Transverse colon (tissue), 4 donors: ENCODE data around the gene TNRC6C. TPM values are rescaled to one million over a fixed set of nuclear protein-coding genes. Genes with fewer than 3 reads are reported as not detected.

Experiments used
- DNase-seq: peaks from one replicate; pipeline ENCODE4 v3.0.0-alpha.2; 2019
- H3K27ac ChIP-seq, 4 donors: fragments of 200-600 bp; sonication (generic); 2 replicates each; pipeline ENCODE4 v1.5.1; 2016 to 2018; ENCODE audit warnings: inconsistent platforms in 4 of 4
- H3K27me3 ChIP-seq: fragments of 200-600 bp; sonication (generic); 2 replicates; pipeline ENCODE4 v1.5.1; 2017; ENCODE audit warnings: inconsistent platforms
- H3K36me3 ChIP-seq, 4 donors: fragments of 200-600 bp; sonication (generic); 2 replicates each; pipeline ENCODE4 v1.5.1; 2017 to 2019; ENCODE audit warnings: inconsistent platforms in 4 of 4
- H3K4me1 ChIP-seq, 4 donors: fragments of 200-600 bp; sonication (generic); 2 replicates each; pipeline ENCODE4 v1.5.1; 2017 to 2020; ENCODE audit warnings: inconsistent platforms in 4 of 4
- H3K4me3 ChIP-seq, 4 donors: fragments of 200-600 bp; sonication (generic); 1 replicate in 1 of 4; 2 replicates in 3 of 4; pipeline versions ENCODE4 v1.5.1 to v1.6.1; 2017 to 2019; ENCODE audit warnings: inconsistent platforms in 4 of 4
- H3K9me3 ChIP-seq, 2 donors: fragments of 200-600 bp; sonication (generic); 2 replicates each; pipeline ENCODE4 v1.5.1; 2017 to 2019; ENCODE audit warnings: inconsistent platforms in 2 of 2
- CTCF ChIP-seq, 5 experiments: fragments of 200-600 bp in 3 of 5; fragments of 450-650 bp in 2 of 5; sonication (generic) in 3 of 5; IDR thresholded peaks; 1 replicate in 2 of 5; 2 replicates in 3 of 5; pipeline ENCODE4 v1.5.1; 2016 to 2017; ENCODE audit warnings: antibody characterized with exemption in 5 of 5, inconsistent platforms in 3 of 5, mild to moderate bottlenecking in 2 of 5, moderate library complexity in 1 of 5
- EP300 ChIP-seq: sonication (generic); formaldehyde crosslinking; IDR thresholded peaks from one replicate; pipeline ENCODE4 v1.6.1; 2017; ENCODE audit warnings: antibody characterized with exemption, low read depth
- POLR2A ChIP-seq: fragments of 450-650 bp; IDR thresholded peaks from one replicate; pipeline ENCODE4 v1.6.1; 2016; ENCODE audit warnings: antibody characterized with exemption, mild to moderate bottlenecking, moderate library complexity
- POLR2AphosphoS5 ChIP-seq, 3 donors: sonication (generic); formaldehyde crosslinking; IDR thresholded peaks; one replicate each; pipeline ENCODE4 v1.6.1; 2016; ENCODE audit warnings: antibody characterized with exemption in 3 of 3
- WGBS, 2 donors: methylation state at CpG; one replicate each; pipeline ENCODE4 v1.1.5; 2018; ENCODE audit warnings: low coverage in 1 of 2; 5-methylcytosine and 5-hydroxymethylcytosine counted together
- in situ Hi-C, 4 donors: fragments of 200-750 bp; cut with MboI; loops; one replicate each; pipeline versions ENCODE4 v1.15.0 to v1.15.1; 2017; ENCODE audit warnings: low sequenced_read_pairs in 3 of 4, low pct_ligation_motif_present in 1 of 4, low pct_unique_long_range_greater_than_20kb in 1 of 4
- intact Hi-C: fragments of 100-400 bp; cut with DNase I; formaldehyde crosslinking; loops from one replicate; pipeline ENCODE4 v1.15.1; 2023; ENCODE audit warnings: low total_unique reads
- total RNA-seq, 4 donors: library from RNA; depleted of rRNA; stranded (reverse); fragments of >200 nt; gene quantifications; one replicate each; pipeline ENCODE4 v1.1.0, GENCODE V29; 2016

TNRC6C gene
- total RNA-seq, 4 donors from 2014 or later, result 7.5 to 16.9 (median 9.9) TPM

- peak; percentile 82 for DNase-seq
- Histone ChIP-seq H3K9me3 (no peaks in the 10 kb centered on the region), H3K36me3 (no peaks in the 10 kb centered on the region), H3K27ac (peak overlapping the region in 1 of 4 donors; percentile 88), H3K4me1 (peaks cover 15 to 32% (median 20%) of the 10 kb centered on the region in 4 donors), H3K27me3 (peaks cover 16% of the 10 kb centered on the region), H3K4me3 (no peak overlapping the region)
- TF ChIP-seq CTCF (IDR thresholded peaks at IDR 0.05) (peak; percentile 37 to 68 (median 60)), POLR2A (no peak)
- in situ Hi-C loops (no loop called here), intact Hi-C loops (no loop called here)
- WGBS, 2 donors, result 44 to 69% methylated on average over 12 to 39 of the region's 39 CpGs
Observed at GRCh38 chr17:78133971-78134898, 175.7 kb downstream of the TNRC6C start.

- in situ Hi-C loops, result no loop called here
- intact Hi-C loops, result no loop called here
- H3K4me3 ChIP-seq, result no peak overlapping the region
- H3K9me3 ChIP-seq, result no peaks in the 10 kb centered on the region
- H3K27me3 ChIP-seq, result peaks cover 16% of the 10 kb centered on the region
- H3K36me3 ChIP-seq, result no peaks in the 10 kb centered on the region
- no peak for DNase-seq
- TF ChIP-seq EP300 (no peak), POLR2AphosphoS5 (IDR thresholded peaks at IDR 0.05) (no peak), POLR2A (no peak), CTCF (IDR thresholded peaks at IDR 0.05) (no peak)
- WGBS, 2 donors, result 78% methylated on average over 7 of the region's 9 CpGs; no CpG with 5 or more reads in 1 of the 2 donors
- peaks cover 11 to 28% (median 19%) of the 10 kb centered on the region in 4 donors for H3K4me1 ChIP-seq
- H3K27ac ChIP-seq, result no peak overlapping the region
Observed at GRCh38 chr17:78134899-78135385, 176.4 kb downstream of the TNRC6C start.

GRCh38 chr17:78135858-78136500 is 177.5 kb downstream of the TNRC6C start:
- no peaks in the 10 kb centered on the region for H3K9me3 ChIP-seq
- peaks cover 8 to 37% (median 25%) of the 10 kb centered on the region in 4 donors for H3K4me1 ChIP-seq
- 92 to 96% methylated on average over 4 to 9 of the region's 9 CpGs for WGBS, 2 donors
- intact Hi-C loops (no loop called here), in situ Hi-C loops (no loop called here)
- H3K4me3 ChIP-seq, result no peak overlapping the region
- H3K27ac ChIP-seq, result no peak overlapping the region
- no peaks in the 10 kb centered on the region for H3K36me3 ChIP-seq
- TF ChIP-seq EP300 (no peak), POLR2A (no peak), CTCF (IDR thresholded peaks at IDR 0.05) (no peak), POLR2AphosphoS5 (IDR thresholded peaks at IDR 0.05) (no peak)
- DNase-seq, result no peak
- H3K27me3 ChIP-seq, result peaks cover 12% of the 10 kb centered on the region
